Measurements from ENCODE around the gene VPS13D.
"Not testable (repeated sequence)": the region's sequence is repeated elsewhere in the genome, so short reads cannot be mapped to it uniquely, and the experiment has no call there.

The VPS13D gene

DNA sequence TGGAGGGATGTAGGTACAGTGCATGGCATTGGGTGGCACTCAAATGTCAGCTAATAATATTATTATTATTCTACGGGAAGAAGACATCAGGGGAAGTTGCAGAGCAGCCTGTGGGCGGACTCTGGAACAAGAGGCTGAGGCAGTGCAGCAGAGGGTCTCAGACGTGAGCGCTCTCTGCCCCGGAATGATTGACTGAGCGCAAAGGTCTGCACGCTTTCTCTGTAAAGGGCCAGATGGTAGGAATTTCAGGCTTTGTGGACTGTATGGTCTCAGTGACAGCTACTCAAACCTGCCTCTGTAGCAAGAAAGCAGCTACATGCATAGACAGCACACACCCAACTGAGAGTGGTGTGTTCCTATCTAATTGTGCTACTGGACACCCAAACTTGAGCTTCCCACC lies 29.6 kb upstream of the VPS13D start:
- DNase-seq (ENCODE audit: low spot score) = no peak

DNA sequence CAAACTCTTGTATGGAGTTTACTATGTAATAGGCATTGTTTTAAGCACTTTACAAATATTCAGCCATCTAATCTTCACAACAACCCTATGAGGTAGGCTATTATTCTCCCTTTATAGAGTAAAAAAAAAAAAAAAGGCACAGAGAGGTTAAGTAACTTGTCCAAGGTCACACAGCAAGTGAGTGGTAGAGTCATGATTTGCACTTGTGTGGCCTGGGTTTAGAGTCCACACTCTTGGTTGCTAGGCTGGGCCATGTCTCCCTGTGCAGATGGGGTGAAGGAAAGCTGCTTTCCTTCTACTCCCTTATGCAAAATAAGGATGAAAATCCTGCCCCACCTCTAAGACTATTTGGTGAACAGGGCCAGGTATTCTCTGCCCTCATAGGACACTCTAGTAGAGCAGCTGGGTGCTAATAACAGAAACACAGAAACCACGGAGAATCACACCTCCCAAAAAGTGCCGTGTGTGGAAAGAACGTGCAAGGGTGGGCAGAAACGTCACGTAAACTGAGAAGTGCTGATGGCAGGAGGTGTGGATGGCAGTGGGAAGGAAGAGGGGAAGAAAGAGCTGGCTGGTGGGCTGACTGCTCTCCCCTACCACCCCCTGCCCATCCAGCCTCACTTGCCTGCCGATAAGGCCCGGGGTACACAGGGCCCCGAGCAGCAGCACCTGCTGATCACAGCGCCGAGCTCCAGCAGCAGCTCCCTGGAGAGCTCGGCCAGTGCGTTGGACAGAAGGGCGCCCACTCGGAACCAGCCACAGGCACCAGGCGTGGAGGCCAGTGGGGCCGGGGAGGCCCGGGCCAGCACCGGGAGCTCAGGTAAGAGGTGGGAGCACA lies 28.3 kb upstream of the VPS13D start:
- no peak for DNase-seq (ENCODE audit: low spot score)

DNA sequence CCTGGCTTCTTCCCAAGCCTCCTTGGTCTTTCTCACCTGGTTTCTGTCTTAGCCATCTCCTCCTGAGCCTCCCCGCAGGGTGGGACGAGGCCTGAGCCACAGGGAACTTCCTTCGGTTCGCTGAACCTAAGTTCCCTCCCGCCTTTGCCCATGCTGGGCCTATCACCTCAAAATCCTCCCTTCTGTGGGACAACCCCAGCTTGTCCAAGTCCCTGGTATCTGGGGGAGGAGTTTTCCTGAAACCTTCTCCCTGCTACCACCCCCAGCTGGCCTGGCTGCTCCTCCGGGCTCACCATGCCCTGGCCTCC lies 27.7 kb upstream of the VPS13D start:
- no peak for DNase-seq (ENCODE audit: low spot score)

DNA sequence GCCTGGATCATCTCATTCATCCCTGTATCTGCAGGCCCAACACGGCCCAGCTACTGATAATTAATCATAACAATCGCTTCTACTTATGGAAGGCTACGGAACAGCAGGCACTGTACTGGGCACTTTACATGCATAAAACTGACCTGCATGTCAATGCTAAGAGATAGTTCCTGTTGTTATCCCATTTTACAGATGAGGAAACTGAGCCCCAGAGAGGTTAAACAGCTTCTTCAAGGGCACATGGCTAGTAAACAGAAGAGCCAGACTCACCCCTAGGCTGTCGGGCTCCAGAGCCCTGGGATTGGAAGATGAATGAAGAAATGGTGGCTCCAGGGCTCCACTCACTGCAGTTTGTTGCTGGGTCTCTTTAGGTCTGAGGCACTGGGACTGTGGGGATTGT lies 27.3 kb upstream of the VPS13D start:
- DNase-seq (ENCODE audit: low spot score) = no peak

DNA sequence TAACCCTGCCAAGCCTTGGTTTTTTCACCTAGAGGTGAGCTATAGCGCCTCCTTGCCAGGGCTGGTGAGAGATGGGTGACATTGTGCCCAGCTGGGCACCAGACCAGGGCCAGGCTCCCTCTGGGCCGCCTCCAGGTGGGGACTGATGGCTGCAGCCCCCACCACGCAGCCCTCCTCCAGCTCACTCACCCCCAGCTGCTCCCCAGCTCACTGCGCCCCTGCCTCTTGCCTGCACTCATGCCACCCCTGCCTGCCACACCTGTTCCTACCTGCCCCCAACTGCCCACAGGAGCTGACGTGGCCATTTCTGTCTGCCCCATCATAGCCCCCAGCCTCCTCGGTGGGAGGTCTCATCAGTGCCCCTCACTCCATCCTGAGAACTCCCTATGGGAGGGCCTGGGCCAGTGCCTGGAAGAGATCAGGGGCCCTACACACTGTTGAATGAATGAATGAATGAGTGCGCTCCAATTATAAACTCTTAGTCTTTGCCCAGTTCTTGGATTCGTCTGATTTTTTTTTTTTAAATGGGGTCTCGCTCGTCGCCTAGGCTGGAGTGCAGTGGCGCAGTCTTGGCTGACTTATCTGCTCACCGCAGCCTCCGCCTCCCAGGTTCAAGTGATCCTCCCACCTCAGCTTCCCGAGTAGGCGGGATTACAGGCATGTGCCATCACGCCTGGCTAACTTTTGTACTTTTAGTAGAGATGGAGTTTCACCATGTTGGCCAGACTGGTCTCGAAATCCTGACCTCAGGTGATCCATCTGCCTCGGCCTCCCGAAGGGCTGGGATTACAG lies 26.4 kb upstream of the VPS13D start:
- no peak for DNase-seq (ENCODE audit: low spot score)

DNA sequence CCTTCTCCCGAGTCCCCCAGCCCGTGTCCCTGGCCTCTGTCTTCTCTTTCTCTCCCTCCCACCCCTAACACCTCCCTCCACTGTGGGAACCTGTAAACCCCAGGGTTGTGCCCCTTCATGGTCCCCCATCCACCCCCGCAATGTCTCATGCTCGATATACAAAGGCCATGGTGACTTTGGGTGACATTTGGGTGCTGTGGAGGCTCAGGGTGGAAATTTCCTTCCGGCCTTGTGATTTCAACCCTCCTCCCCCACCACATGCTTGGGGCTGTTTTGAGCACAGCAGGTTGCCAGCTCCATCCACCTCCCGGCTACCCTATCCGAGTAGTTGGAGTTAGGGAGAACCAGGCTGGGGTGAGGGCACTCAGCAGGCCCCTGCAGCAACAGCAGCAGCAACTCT lies 25.7 kb upstream of the VPS13D start:
- DNase-seq (ENCODE audit: low spot score) = no peak

DNA sequence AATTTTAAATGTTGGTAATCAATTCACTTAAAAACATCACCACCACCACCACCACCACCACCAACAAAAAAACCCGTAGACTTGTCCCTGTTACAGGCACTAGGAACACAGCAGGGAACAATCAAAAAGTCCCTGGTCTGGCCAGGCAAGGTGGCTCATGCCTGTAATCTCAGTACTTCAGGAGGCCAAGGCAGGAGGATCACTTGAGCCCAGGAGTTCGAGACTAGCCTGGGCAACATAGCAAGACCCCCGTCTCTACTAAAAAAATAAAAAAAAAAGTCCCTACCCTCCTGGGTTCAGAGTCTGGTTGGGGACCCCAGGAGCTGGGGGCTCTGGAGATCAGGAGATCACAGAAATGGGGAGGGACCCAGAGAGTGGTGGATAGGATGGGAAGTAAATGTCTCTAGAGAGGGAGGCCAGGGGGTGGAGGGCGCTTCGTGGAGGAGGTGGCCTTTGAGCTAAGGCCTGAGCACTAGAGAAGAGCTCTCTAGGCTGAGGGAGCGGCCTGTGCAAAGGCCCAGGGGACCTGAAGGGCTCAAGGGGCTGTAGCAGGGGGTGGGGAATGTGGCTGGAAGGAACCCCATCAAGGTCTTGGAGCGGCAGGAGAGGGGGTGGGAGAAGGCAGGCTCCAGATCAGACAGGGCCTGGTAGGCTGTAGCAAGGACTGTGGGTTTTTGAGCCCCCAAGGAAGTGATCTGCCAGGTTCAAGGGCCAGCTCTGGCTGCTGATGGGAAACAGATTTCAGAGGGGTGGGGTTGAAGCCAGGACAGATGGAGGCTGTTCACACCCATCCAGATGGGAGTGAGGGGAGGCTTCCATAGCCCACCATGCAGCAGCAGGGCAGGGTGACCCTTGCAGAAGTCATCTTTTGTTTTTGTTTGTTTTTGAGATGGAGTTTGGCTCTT lies 24.8 kb upstream of the VPS13D start:
- DNase-seq (ENCODE audit: low spot score) = no peak

DNA sequence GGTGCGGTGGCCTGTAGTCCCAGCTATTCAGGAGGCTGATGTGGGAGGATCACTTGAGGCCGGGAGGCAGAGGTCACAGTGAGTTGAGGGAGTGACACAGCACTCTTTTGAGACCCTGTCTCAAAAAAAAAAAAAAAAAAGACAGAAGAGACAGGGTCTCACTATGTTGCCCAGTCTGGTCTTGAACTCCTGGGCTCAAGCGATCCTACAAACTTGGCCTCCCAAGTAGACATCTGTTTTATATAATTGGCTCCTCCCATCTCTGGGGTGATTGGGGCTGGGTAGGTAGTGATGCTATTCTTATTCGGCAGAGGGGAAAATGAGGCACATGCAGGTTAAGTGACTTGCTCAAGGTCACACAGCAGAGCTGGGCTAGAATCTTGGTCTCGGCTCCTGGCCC lies 23.6 kb upstream of the VPS13D start:
- DNase-seq (ENCODE audit: low spot score) = no peak

DNA sequence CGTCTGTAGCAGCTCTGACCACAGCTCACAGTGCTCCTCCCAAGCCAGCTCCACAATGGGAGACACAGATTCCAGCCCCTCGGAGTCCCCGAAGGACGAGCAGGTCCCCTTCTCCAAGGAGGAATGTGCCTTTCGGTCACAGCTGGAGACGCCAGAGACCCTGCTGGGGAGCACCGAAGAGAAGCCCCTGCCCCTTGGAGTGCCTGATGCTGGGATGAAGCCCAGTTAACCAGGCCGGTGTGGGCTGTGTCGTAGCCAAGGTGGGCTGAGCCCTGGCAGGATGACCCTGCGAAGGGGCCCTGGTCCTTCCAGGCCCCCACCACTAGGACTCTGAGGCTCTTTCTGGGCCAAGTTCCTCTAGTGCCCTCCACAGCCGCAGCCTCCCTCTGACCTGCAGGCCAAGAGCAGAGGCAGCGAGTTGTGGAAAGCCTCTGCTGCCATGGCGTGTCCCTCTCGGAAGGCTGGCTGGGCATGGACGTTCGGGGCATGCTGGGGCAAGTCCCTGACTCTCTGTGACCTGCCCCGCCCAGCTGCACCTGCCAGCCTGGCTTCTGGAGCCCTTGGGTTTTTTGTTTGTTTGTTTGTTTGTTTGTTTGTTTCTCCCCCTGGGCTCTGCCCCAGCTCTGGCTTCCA lies 22.9 kb upstream of the VPS13D start:
- no peak for DNase-seq (ENCODE audit: low spot score)

DNA sequence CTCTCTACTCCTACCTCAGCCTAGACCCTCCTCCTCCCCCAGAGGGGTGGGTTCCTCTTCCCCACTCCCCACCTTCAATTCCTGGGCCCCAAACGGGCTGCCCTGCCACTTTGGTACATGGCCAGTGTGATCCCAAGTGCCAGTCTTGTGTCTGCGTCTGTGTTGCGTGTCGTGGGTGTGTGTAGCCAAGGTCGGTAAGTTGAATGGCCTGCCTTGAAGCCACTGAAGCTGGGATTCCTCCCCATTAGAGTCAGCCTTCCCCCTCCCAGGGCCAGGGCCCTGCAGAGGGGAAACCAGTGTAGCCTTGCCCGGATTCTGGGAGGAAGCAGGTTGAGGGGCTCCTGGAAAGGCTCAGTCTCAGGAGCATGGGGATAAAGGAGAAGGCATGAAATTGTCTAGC lies 21.6 kb upstream of the VPS13D start:
- DNase-seq (ENCODE audit: low spot score) = no peak

DNA sequence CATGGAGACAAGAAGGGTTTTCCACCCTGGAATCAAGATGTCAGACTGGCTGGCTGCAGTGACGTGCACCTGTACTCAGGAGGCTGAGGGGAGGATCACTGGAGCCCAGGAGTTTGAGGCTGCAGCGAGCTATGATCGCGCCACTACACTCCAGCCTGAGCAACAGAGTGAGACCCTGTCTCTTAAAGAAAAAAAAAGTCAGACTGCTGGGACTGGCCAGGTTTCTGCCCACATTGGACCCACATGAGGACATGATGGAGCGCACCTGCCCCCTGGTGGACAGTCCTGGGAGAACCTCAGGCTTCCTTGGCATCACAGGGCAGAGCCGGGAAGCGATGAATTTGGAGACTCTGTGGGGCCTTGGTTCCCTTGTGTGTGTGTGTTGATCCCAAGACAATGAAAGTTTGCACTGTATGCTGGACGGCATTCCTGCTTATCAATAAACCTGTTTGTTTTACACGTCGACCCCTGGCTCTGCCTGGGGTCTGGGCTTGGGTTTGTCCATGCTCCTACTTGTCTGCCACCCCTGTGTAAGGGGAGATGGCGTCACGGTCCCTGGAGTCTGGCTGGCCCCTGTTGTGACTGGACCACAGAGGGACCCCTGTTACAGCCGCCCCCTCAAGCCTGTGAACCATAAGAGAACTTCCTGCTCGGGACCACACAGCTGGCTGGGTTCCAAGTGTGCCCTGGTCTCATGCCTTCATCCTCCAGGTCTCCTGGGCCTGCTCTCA lies 20.9 kb upstream of the VPS13D start:
- DNase-seq (ENCODE audit: low spot score) = peak; percentile 56

DNA sequence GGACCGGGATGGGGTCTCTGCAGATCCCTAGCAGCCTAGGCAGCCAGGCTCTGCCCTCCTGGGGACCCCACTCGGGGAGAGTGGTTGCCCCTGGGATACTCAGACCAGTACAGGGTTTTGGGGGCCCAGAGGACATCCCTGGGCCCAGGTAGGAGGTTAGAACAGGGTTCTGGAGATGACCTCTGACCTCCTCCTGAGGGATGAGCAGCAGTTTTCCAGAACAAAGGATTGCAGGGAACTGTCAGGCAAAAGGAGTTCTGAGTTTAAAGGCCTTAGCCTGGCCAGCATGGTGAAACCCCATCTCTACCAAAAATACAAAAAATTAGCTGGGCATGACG lies 20.4 kb upstream of the VPS13D start:
- DNase-seq (ENCODE audit: low spot score) = no peak

DNA sequence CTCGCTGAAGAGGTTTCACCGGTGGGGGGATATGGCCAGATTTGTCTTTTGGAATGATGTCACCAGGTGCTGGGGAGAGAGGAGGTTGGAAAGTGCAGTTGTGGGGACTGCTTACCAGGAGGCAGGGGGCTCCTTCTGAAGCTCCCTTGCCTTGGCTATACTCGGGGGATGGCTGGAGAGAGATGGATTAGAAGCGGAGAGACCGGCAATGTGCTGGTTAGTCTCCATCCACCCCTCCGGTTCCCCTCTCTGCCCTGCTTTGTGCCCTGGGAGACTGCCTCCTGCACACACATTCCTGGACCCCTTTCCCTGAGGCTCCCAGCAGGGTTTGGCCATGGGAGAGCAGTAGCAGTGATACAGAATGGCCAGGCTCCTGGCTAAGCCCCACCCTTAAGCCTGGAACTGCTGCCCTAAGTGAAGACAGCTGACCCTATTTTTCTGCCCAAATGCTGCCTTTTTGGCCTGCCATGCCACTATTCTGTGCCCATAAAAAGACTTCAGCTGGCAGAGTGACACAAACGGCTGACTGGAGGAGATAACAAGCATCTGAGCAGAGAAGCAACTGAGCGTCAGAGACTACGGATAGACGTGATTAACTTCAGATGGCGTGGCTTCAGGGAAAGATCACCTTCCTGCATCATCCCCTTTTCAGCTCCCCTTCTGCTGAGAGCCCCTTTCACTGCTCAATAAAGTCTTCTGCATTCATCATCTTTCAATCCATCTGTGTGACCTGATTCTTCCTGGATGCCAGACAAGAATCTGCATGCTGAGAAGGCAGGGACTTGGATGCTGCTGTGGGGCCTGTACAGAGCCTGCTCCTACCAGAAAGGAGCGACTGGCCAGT lies 14.5 kb upstream of the VPS13D start:
- no peak for DNase-seq (ENCODE audit: low spot score)

DNA sequence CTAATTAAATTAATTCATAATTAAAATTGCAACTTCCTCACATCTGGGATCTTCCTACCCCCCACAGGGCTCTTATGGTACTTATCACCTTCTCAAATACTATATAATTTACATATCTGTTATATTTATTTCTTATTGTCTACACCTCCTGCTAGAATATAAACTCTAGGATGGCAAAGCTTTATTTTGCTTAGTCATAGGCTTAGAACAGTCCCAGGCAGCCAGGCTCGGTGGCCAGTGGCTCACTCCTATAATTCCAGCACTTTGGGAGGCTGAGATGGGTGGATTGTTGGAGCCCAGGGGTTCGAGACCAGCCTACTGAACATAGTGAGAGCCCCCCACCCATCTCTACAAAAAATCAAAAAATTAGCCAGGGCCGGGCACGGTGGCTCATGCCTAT lies 10.0 kb upstream of the VPS13D start:
- no peak for DNase-seq (ENCODE audit: low spot score)

DNA sequence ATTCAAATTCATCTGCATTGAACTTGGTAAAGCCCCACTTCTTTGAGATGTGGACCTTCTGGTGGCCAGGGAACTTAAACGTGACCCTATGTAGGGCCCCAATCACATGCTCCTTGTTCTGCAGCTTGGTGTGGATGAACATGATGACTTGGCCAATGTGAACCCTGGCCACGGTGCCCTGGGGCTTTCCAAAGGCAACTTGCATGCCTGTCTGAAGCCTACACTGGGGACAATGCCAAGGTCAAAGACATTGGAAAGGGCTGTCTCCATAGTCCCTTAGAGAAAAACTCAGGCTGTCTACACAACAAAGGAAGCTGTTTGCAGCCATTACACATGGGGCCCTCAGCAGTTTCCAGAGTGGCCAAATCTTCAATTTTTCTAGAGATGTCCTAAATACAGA lies 8.9 kb upstream of the VPS13D start:
- DNase-seq (ENCODE audit: low spot score) = no peak

DNA sequence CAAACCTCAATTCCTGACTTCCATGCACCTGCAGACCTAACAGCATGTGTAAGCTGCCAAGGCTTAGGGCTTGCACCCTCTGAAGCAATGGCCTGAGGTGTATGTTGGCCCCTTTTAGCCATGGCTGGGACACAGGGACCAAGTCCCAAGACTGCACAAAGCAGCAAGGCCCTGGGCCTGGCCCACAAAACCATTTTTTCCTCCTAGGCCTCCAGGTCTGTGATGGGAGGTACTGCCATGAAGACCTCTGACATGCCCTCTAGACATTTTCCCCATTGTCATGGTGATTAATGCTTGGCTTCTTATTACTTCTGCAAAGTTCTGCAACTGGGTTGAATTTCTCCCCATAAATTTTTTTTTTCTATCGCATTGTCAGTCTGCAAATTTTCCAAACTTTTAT lies 7.1 kb upstream of the VPS13D start:
- DNase-seq (ENCODE audit: low spot score) = not testable (repeated sequence)

DNA sequence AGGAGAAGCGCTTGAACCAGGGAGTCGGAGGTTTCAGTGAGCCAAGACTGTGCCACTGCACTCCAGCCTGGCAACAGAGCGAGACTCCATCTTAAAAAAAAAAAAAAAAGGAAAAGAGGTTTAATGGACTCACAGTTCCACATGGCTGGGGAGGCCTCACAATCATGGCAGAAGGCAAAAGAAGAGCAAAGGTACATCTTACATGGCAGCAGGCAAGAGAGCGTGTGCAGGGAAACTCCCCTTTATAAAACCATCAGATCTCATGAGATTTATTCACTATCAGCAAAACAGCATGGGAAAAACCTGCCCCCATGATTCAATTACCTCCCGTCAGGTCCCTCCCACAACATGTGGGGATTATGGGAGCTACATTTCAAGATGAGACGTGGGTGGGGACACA lies 5.7 kb upstream of the VPS13D start:
- DNase-seq (ENCODE audit: low spot score) = not testable (repeated sequence)

DNA sequence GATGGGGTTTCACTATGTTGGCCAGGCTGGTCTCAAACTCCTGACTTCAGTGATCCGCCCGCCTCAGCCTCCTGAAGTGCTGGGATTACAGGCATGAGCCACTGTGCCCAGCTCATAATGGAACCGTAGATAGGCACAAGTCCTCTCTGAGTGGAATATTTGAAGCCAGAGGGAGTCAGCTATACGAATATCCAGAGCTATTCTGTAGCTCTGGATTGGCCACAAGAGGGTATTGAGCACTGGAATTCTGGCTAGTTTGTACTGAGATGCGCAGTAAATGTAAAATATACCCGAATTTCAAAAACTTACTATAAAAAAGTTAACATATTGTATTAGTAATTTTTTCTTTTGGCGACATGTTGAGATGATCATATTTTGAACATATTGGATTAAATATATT lies 851 bp upstream of the VPS13D start:
- no peak for DNase-seq (ENCODE audit: low spot score)

DNA sequence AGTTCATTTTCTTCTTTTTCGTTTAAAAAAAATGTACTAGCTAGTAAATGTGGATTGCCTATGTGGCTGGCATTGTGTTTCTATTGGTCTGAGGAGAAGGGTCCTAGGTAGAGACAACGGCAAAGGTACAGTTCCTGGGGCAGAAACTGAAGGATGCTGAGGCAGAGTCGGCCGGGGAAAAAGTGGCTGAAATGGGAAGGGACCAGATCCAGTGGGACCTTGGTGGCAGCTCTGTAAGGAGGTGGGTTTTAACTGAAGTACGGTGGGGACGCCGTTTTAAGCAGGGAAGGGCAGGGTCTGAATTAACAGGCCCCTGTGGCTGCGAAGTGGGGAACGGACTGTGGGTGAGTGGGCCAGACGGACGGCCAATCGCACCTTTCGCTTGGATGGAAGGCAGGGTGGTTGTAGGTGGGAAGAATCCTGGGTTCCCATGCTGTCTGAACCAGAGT lies 420 bp upstream of the VPS13D start:
- no peak for DNase-seq (ENCODE audit: low spot score)
